HepG2 (cell line): Measurements from ENCODE around the gene CASKIN2. TPM values are rescaled to one million over a fixed set of nuclear protein-coding genes. Genes with fewer than 3 reads are reported as not detected.

Experiments
- ARHGAP35 ChIP-seq: sonication (generic); formaldehyde crosslinking; IDR thresholded peaks from 2 replicates; pipeline ENCODE4 v1.9.0; 2022; ENCODE audit warnings: mild to moderate bottlenecking, inconsistent platforms, moderate library complexity, missing genetic modification reagents, borderline replicate concordance
- CENPT ChIP-seq: sonication (generic); formaldehyde crosslinking; IDR thresholded peaks from 2 replicates; pipeline ENCODE4 v1.8.0; 2022; ENCODE audit warnings: low read depth, mild to moderate bottlenecking, moderate library complexity, missing genetic modification reagents
- DRAP1 ChIP-seq: IDR thresholded peaks from 2 replicates; pipeline ENCODE4 v1.6.1; 2016; ENCODE audit warnings: missing genetic modification reagents, missing compliant biosample characterization
- E2F5 ChIP-seq: sonication (generic); formaldehyde crosslinking; conservative IDR thresholded peaks from 2 replicates; pipeline ENCODE4 v1.4.0; 2020; ENCODE audit warnings: missing genetic modification reagents
- GATA4 ChIP-seq: sonication (generic); IDR thresholded peaks from 2 replicates; pipeline ENCODE4 v1.6.1; 2016; ENCODE audit warnings: antibody characterized with exemption, low read depth, borderline replicate concordance
- KLF11 ChIP-seq: IDR thresholded peaks from 2 replicates; pipeline ENCODE4 v1.6.1; 2016; ENCODE audit warnings: missing compliant biosample characterization
- MTA3 ChIP-seq: sonication (generic); formaldehyde crosslinking; IDR thresholded peaks from 2 replicates; pipeline ENCODE4 v1.4.0; 2020; ENCODE audit warnings: missing genetic modification reagents
- NONO ChIP-seq, 2 experiments: fragments of 450-650 bp in 1 of 2; sonication (generic) in 1 of 2; formaldehyde crosslinking in 1 of 2; IDR thresholded peaks in 1 of 2; conservative IDR thresholded peaks in 1 of 2; 2 replicates each; pipeline versions ENCODE4 v1.6.1 to v1.8.0; 2017 to 2022; ENCODE audit warnings: mild to moderate bottlenecking in 1 of 2, missing genetic modification reagents in 1 of 2, moderate library complexity in 1 of 2
- SIN3B ChIP-seq: fragments of 150-350 bp; IDR thresholded peaks from 2 replicates; pipeline ENCODE4 v1.6.1; 2014; ENCODE audit warnings: low read length
- SOX5 ChIP-seq: IDR thresholded peaks from 2 replicates; pipeline ENCODE4 v1.6.1; 2016; ENCODE audit warnings: borderline replicate concordance
- SP140L ChIP-seq: sonication (generic); formaldehyde crosslinking; IDR thresholded peaks from 2 replicates; pipeline ENCODE4 v1.4.0; 2020; ENCODE audit warnings: missing genetic modification reagents, borderline replicate concordance
- TAF1 ChIP-seq: sonication (generic); formaldehyde crosslinking; IDR thresholded peaks from 2 replicates; pipeline ENCODE4 v1.4.0; 2020; ENCODE audit warnings: missing genetic modification reagents
- THAP7 ChIP-seq: sonication (generic); formaldehyde crosslinking; IDR thresholded peaks from 2 replicates; pipeline ENCODE4 v1.8.1; 2023; ENCODE audit warnings: mild to moderate bottlenecking, missing genetic modification reagents
- ZBTB37 ChIP-seq: sonication (generic); formaldehyde crosslinking; IDR thresholded peaks from 2 replicates; pipeline ENCODE4 v1.4.0; 2020; ENCODE audit warnings: mild to moderate bottlenecking, missing genetic modification reagents
- ZBTB49 ChIP-seq: sonication (generic); formaldehyde crosslinking; IDR thresholded peaks from 2 replicates; pipeline ENCODE4 v1.4.0; 2020; ENCODE audit warnings: missing genetic modification reagents, borderline replicate concordance
- ZFP36L1 ChIP-seq: sonication (generic); formaldehyde crosslinking; IDR thresholded peaks from 2 replicates; pipeline ENCODE4 v1.8.0; 2022; ENCODE audit warnings: mild to moderate bottlenecking, missing genetic modification reagents, moderate library complexity
- ZNF207 ChIP-seq: fragments of 450-650 bp; IDR thresholded peaks from 2 replicates; pipeline ENCODE4 v1.6.1; 2016; ENCODE audit warnings: antibody characterized with exemption, borderline replicate concordance
- ZNF24 ChIP-seq: fragments of 450-650 bp; IDR thresholded peaks from 2 replicates; pipeline ENCODE4 v1.6.1; 2017; ENCODE audit warnings: antibody characterized with exemption, mild to moderate bottlenecking
- ZNF260 ChIP-seq: sonication (generic); formaldehyde crosslinking; IDR thresholded peaks from 2 replicates; pipeline ENCODE4 v1.4.0; 2020; ENCODE audit warnings: missing genetic modification reagents, low read depth, mild to moderate bottlenecking, borderline replicate concordance
- ZNF335 ChIP-seq: sonication (generic); formaldehyde crosslinking; IDR thresholded peaks from 2 replicates; pipeline ENCODE4 v1.4.0; 2020; ENCODE audit warnings: missing genetic modification reagents
- ZNF34 ChIP-seq: sonication (generic); formaldehyde crosslinking; IDR thresholded peaks from 2 replicates; pipeline ENCODE4 v1.4.0; 2020; ENCODE audit warnings: mild to moderate bottlenecking, missing genetic modification reagents, borderline replicate concordance
- ZNF576 ChIP-seq: sonication (generic); formaldehyde crosslinking; IDR thresholded peaks from 2 replicates; pipeline ENCODE4 v1.4.0; 2020; ENCODE audit warnings: mild to moderate bottlenecking, missing genetic modification reagents
- ZNF780A ChIP-seq: sonication (generic); formaldehyde crosslinking; IDR thresholded peaks from 2 replicates; pipeline ENCODE4 v1.8.0; 2022; ENCODE audit warnings: mild to moderate bottlenecking, missing genetic modification reagents, moderate library complexity
- ZSCAN29 ChIP-seq: sonication (generic); formaldehyde crosslinking; conservative IDR thresholded peaks from 2 replicates; pipeline ENCODE4 v1.4.0; 2020; ENCODE audit warnings: mild to moderate bottlenecking, missing genetic modification reagents
- polyA plus RNA-seq, 8 experiments: library from polyadenylated mRNA; depleted of rRNA in 3 of 8; stranded (reverse) in 7 of 8; unstranded in 1 of 8; fragments of >200 nt; fragmentation: Illumina TruSeq in 4 of 8; extraction: Trizol in 4 of 8; gene quantifications; 2 replicates each; pipeline versions ENCODE4 v1.2.1 to v1.2.3, GENCODE V29; 2011 to 2016; ENCODE audit warnings: low read depth in 4 of 8, missing spikeins in 1 of 8, mixed read lengths in 1 of 8; ENCODE audit not compliant: insufficient read depth in 1 of 8
- total RNA-seq, 5 experiments: library from RNA; depleted of rRNA; stranded (reverse); fragments of >200 nt; fragmentation: Illumina TruSeq; extraction: Trizol; gene quantifications; 2 replicates each; pipeline ENCODE4 v1.2.3, GENCODE V29; 2016; ENCODE audit warnings: low read depth in 1 of 5

The CASKIN2 gene
- total and polyA plus RNA-seq, 2 of the 13 experiments (the other 11 are each of a cell fraction or from before 2014, with no cell fraction given) = 5.2 to 7.8 TPM

- TF ChIP-seq ARHGAP35 (CRISPR knock-in tag) (0 out of 2 replicates have a peak, but pooled peaks have one; percentile 37), GATA4 (peak; percentile 60; the same call in 1 of the 2 replicates), CENPT (CRISPR knock-in tag) (no peak), KLF11 (CRISPR knock-in tag) (no peak), ZNF24 (no peak), ZSCAN29 (CRISPR knock-in tag) (peak; percentile 90), E2F5 (CRISPR knock-in tag) (no peak; the same call in 1 of the 2 replicates), SP140L (CRISPR knock-in tag) (no peak), TAF1 (CRISPR knock-in tag) (peak; percentile 71), SOX5 (CRISPR knock-in tag) (peak; percentile 76; the same call in 1 of the 2 replicates), ZNF260 (CRISPR knock-in tag) (no peak), NONO (IDR thresholded peaks at IDR 0.05) (no peak), NONO (CRISPR knock-in tag; conservative IDR thresholded peaks at IDR 0.05) (peak; percentile 95), SIN3B (no peak), ZFP36L1 (CRISPR knock-in tag) (peak; percentile 96; the same call in 1 of the 2 replicates), ZNF335 (CRISPR knock-in tag) (peak; percentile 65; the same call in 1 of the 2 replicates), ZNF576 (no peak), ZBTB49 (CRISPR knock-in tag) (no peak), THAP7 (0 out of 2 replicates have a peak, but pooled peaks have one; percentile 11), ZNF34 (no peak; the same call in 1 of the 2 replicates), DRAP1 (CRISPR knock-in tag) (peak; percentile 73), ZNF780A (CRISPR knock-in tag) (no peak), ZBTB37 (CRISPR knock-in tag) (peak; percentile 98), MTA3 (CRISPR knock-in tag) (no peak), ZNF207 (no peak)
Observed at GRCh38 chr17:75557075-75557851, 41.9 kb upstream of the CASKIN2 start (continued).
